Naive thymus-derived CD8-positive, alpha-beta T cell (primary cell): Measurements from ENCODE around the gene TFIP11. TPM values are rescaled to one million over a fixed set of nuclear protein-coding genes. Genes with fewer than 3 reads are reported as not detected.

Source experiments
- ATAC-seq, 2 donors: fragments of 150-1000 bp; cut with Tn5 transposase in 1 of 2; sonication (Bioruptor Pico), chemical (Tn5 transposase) in 1 of 2; 1 replicate in 1 of 2; 2 replicates in 1 of 2; pipeline ENCODE4 v1.10.0; 2021; ENCODE audit warnings: mild to moderate bottlenecking in 2 of 2, moderate library complexity in 2 of 2
- POLR2A ChIA-PET: fragments of 350-600 bp; sonication (Branson Sonifier 250); formaldehyde crosslinking; loops from one replicate; lab custom pipeline; 2021; ENCODE audit warnings: antibody characterized with exemption; lab: Charles Lee
- DNase-seq, 10 donors: peaks; one replicate each; pipeline versions ENCODE4 v3.0.0 to v3.0.0-alpha.2; 2020 to 2022
- H3K27ac Mint-ChIP-seq, 10 donors: one replicate each; pipeline ENCODE4 v1.8.0; 2020 to 2022; ENCODE audit warnings: mild to moderate bottlenecking in 10 of 10, mixed read lengths in 10 of 10, moderate library complexity in 4 of 10, inconsistent platforms in 1 of 10
- H3K27me3 Mint-ChIP-seq, 5 donors: one replicate each; pipeline ENCODE4 v1.8.0; 2021 to 2022; ENCODE audit warnings: mixed read lengths in 5 of 5
- H3K36me3 Mint-ChIP-seq, 3 donors: one replicate each; pipeline ENCODE4 v1.8.0; 2020 to 2022; ENCODE audit warnings: mixed read lengths in 3 of 3, mild to moderate bottlenecking in 2 of 3, inconsistent platforms in 1 of 3
- H3K4me1 Mint-ChIP-seq, 4 donors: one replicate each; pipeline ENCODE4 v1.8.0; 2021 to 2022; ENCODE audit warnings: mixed read lengths in 4 of 4
- H3K4me3 Mint-ChIP-seq, 10 donors: one replicate each; pipeline ENCODE4 v1.8.0; 2020 to 2022; ENCODE audit warnings: mild to moderate bottlenecking in 10 of 10, mixed read lengths in 10 of 10, moderate library complexity in 6 of 10, inconsistent platforms in 1 of 10
- H3K9me3 Mint-ChIP-seq, 9 donors: one replicate each; pipeline ENCODE4 v1.8.0; 2020 to 2022; ENCODE audit warnings: mixed read lengths in 9 of 9, mild to moderate bottlenecking in 3 of 9, inconsistent platforms in 1 of 9, moderate library complexity in 1 of 9
- polyA plus RNA-seq, 3 donors: library from polyadenylated mRNA; unstranded; fragments of 300-500 nt; fragmentation: Illumina TruSeq; gene quantifications; one replicate each; pipeline ENCODE4 v1.2.3, GENCODE V29; 2021
- total RNA-seq, 8 experiments: library from RNA in 2 of 8; stranded (reverse) in 2 of 8; gene quantifications; one replicate each; pipeline ENCODE4 v1.2.3 and lab custom pipeline; 2021 to 2026

Gene TFIP11
- total and polyA plus RNA-seq, 5 experiments from 2014 or later, result 15.3 to 67.8 (median 33.9) TPM

- DNase-seq (no peak), ATAC-seq (no peak)
- Mint-ChIP-seq H3K4me1 (peaks cover 44 to 74% (median 71%) of the 10 kb centered on the region in 4 donors), H3K27me3 (no peaks in the 10 kb centered on the region), H3K36me3 (peaks cover 0 to 39% (median under 1%) of the 10 kb centered on the region in 3 donors), H3K9me3 (no peaks in the 10 kb centered on the region), H3K4me3 (peak overlapping the region; percentile 90 to 97 (median 94)), H3K27ac (peak overlapping the region; percentile 93 to 99 (median 98))
- POLR2A ChIA-PET, result interaction anchor here (0.9 to 3.4 kb wide), 14 partner anchors 9 to 189 kb away, joined by 3 to 40 read pairs (median 4); partner anchors contain the start of genes ASPHD2, MIAT and TFIP11
Observed at GRCh38 chr22:26483043-26483438, 29.2 kb downstream of the TFIP11 start.

- DNase-seq (no peak), ATAC-seq (no peak)
- Mint-ChIP-seq H3K4me3 (peak overlapping the region; percentile 90 to 97 (median 94)), H3K9me3 (no peaks in the 10 kb centered on the region), H3K4me1 (peaks cover 53 to 83% (median 79%) of the 10 kb centered on the region in 4 donors), H3K27ac (peak overlapping the region; percentile 93 to 99 (median 98)), H3K36me3 (peaks cover 5 to 41% (median 5%) of the 10 kb centered on the region in 3 donors), H3K27me3 (no peaks in the 10 kb centered on the region)
- POLR2A ChIA-PET, result interaction anchor here (0.9 to 3.4 kb wide), 6 partner anchors 13 to 190 kb away, joined by 3 to 40 read pairs (median 15); partner anchors contain the start of genes ASPHD2 and TFIP11
Observed at GRCh38 chr22:26482161-26482560, 30.1 kb downstream of the TFIP11 start.

GRCh38 chr22:26481694-26482093 lies 30.6 kb downstream of the TFIP11 start:
- no peak for ATAC-seq
- Mint-ChIP-seq H3K27ac (peak overlapping the region; percentile 25 to 99 (median 96)), H3K27me3 (no peaks in the 10 kb centered on the region), H3K4me3 (peak overlapping the region; percentile 24 to 97 (median 94)), H3K36me3 (peaks cover 7 to 42% (median 8%) of the 10 kb centered on the region in 3 donors), H3K4me1 (peaks cover 54 to 86% (median 83%) of the 10 kb centered on the region in 4 donors), H3K9me3 (no peaks in the 10 kb centered on the region)
- no peak for DNase-seq
- POLR2A ChIA-PET, result interaction anchor here (0.9 to 3.4 kb wide), 3 partner anchors 13 to 52 kb away, joined by 3 to 28 read pairs (median 3); partner anchors contain the start of gene ASPHD2

- Mint-ChIP-seq H3K36me3 (peaks cover 10 to 43% (median 11%) of the 10 kb centered on the region in 3 donors), H3K4me1 (peaks cover 54 to 86% (median 83%) of the 10 kb centered on the region in 4 donors), H3K9me3 (no peaks in the 10 kb centered on the region), H3K4me3 (peak overlapping the region; percentile 15 to 93 (median 78)), H3K27ac (peak overlapping the region in 5 of 10 donors; percentile 28 to 99 (median 93)), H3K27me3 (no peaks in the 10 kb centered on the region)
- ATAC-seq (no peak), DNase-seq (no peak)
- POLR2A ChIA-PET, result interaction anchor here (1.1 to 1.2 kb wide), 2 partner anchors 14 to 112 kb away, joined by 3 read pairs; no protein-coding TSS in a partner anchor
Observed at GRCh38 chr22:26481112-26481693, 31.1 kb downstream of the TFIP11 start.

- no peaks in the 10 kb centered on the region for H3K27me3 Mint-ChIP-seq
- H3K27ac Mint-ChIP-seq, result peak overlapping the region in 3 of 10 donors; percentile 25 to 93 (median 32)
- no peaks in the 10 kb centered on the region for H3K9me3 Mint-ChIP-seq
- ATAC-seq (no peak), DNase-seq (no peak)
- H3K36me3 Mint-ChIP-seq, result peaks cover 10 to 40% (median 11%) of the 10 kb centered on the region in 3 donors
- POLR2A ChIA-PET, result interaction anchor here (1.1 kb wide), 1 partner anchor 113 kb away, joined by 3 read pairs; no protein-coding TSS in a partner anchor
- H3K4me1 Mint-ChIP-seq, result peaks cover 51 to 79% (median 77%) of the 10 kb centered on the region in 4 donors
- peak overlapping the region; percentile 13 to 93 (median 70) for H3K4me3 Mint-ChIP-seq
Observed at GRCh38 chr22:26480611-26480932, 31.7 kb downstream of the TFIP11 start.

- no peak for ATAC-seq
- POLR2A ChIA-PET, result interaction anchor here (1.1 kb wide), 1 partner anchor 114 kb away, joined by 3 read pairs; no protein-coding TSS in a partner anchor
- no peaks in the 10 kb centered on the region for H3K9me3 Mint-ChIP-seq
- H3K27me3 Mint-ChIP-seq, result no peaks in the 10 kb centered on the region
- peak overlapping the region; percentile 57 to 93 (median 80) for H3K4me3 Mint-ChIP-seq
- peaks cover 49 to 74% (median 72%) of the 10 kb centered on the region in 4 donors for H3K4me1 Mint-ChIP-seq
- no peak for DNase-seq
- peaks cover 10 to 44% (median 11%) of the 10 kb centered on the region in 3 donors for H3K36me3 Mint-ChIP-seq
- peak overlapping the region; percentile 13 to 93 (median 70) for H3K27ac Mint-ChIP-seq
Observed at GRCh38 chr22:26479792-26480610, 32.3 kb downstream of the TFIP11 start.

GRCh38 chr22:26479043-26479791 lies 33.1 kb downstream of the TFIP11 start:
- H3K36me3 Mint-ChIP-seq, result peaks cover 10 to 52% (median 14%) of the 10 kb centered on the region in 3 donors
- H3K27me3 Mint-ChIP-seq, result no peaks in the 10 kb centered on the region
- H3K9me3 Mint-ChIP-seq, result no peaks in the 10 kb centered on the region
- POLR2A ChIA-PET, result interaction anchor here (0.6 to 0.7 kb wide), 2 partner anchors 39 to 81 kb away, joined by 3 to 4 read pairs; no protein-coding TSS in a partner anchor
- H3K27ac Mint-ChIP-seq, result peak overlapping the region; percentile 17 to 93 (median 70)
- DNase-seq (no peak), ATAC-seq (no peak)
- H3K4me3 Mint-ChIP-seq, result peak overlapping the region; percentile 57 to 93 (median 80)
- H3K4me1 Mint-ChIP-seq, result peaks cover 46 to 70% (median 66%) of the 10 kb centered on the region in 4 donors

- POLR2A ChIA-PET, result no interaction called here
- Mint-ChIP-seq H3K27ac (peak overlapping the region in 1 of 10 donors; percentile 68), H3K27me3 (no peaks in the 10 kb centered on the region), H3K4me3 (peak overlapping the region in 2 of 10 donors; percentile 41 to 48), H3K9me3 (no peaks in the 10 kb centered on the region), H3K4me1 (peaks cover 36 to 57% (median 52%) of the 10 kb centered on the region in 4 donors), H3K36me3 (peaks cover 10 to 70% (median 20%) of the 10 kb centered on the region in 3 donors)
- DNase-seq (no peak), ATAC-seq (no peak)
Observed at GRCh38 chr22:26477341-26477731, 34.9 kb downstream of the TFIP11 start.

- H3K4me1 Mint-ChIP-seq, result peaks cover 31 to 52% (median 47%) of the 10 kb centered on the region in 4 donors
- no peak overlapping the region for H3K4me3 Mint-ChIP-seq
- H3K9me3 Mint-ChIP-seq, result no peaks in the 10 kb centered on the region
- no peaks in the 10 kb centered on the region for H3K27me3 Mint-ChIP-seq
- ATAC-seq, result no peak
- peaks cover 10 to 74% (median 20%) of the 10 kb centered on the region in 3 donors for H3K36me3 Mint-ChIP-seq
- no peak for DNase-seq
- POLR2A ChIA-PET, result no interaction called here
- no peak overlapping the region for H3K27ac Mint-ChIP-seq
Observed at GRCh38 chr22:26476705-26477340, 35.5 kb downstream of the TFIP11 start.

GRCh38 chr22:26474682-26475081 lies 37.6 kb downstream of the TFIP11 start:
- H3K27me3 Mint-ChIP-seq, result no peaks in the 10 kb centered on the region
- no peaks in the 10 kb centered on the region for H3K9me3 Mint-ChIP-seq
- H3K4me1 Mint-ChIP-seq, result peaks cover 20 to 31% (median 26%) of the 10 kb centered on the region in 4 donors
- H3K36me3 Mint-ChIP-seq, result peaks cover 10 to 87% (median 23%) of the 10 kb centered on the region in 3 donors
- no peak for ATAC-seq
- DNase-seq, result no peak
- POLR2A ChIA-PET, result no interaction called here
- peak overlapping the region in 2 of 10 donors; percentile 31 to 76 for H3K27ac Mint-ChIP-seq
- H3K4me3 Mint-ChIP-seq, result no peak overlapping the region

- Mint-ChIP-seq H3K4me1 (peaks cover under 1 to 5% (median 3%) of the 10 kb centered on the region in 4 donors), H3K9me3 (no peaks in the 10 kb centered on the region), H3K36me3 (peaks cover under 1 to 93% (median 27%) of the 10 kb centered on the region in 3 donors), H3K4me3 (no peak overlapping the region), H3K27ac (no peak overlapping the region), H3K27me3 (no peaks in the 10 kb centered on the region)
- DNase-seq, result no peak
- POLR2A ChIA-PET, result no interaction called here
- ATAC-seq, result no peak
Observed at GRCh38 chr22:26471522-26471921, 40.8 kb downstream of the TFIP11 start.
